IMR-90 (cell line): ENCODE measurements around the gene FADS2. TPM values are rescaled to one million over a fixed set of nuclear protein-coding genes. Genes with fewer than 3 reads are reported as not detected.

ENCODE experiments used
- ATAC-seq: fragments of 200-7000 bp; cut with Tn5 transposase; 2 replicates; pipeline ENCODE4 v1.9.1; 2020; ENCODE audit warnings: low read depth, mild to moderate bottlenecking, moderate library complexity
- BruUV-seq: library from RNA; stranded (reverse); fragments of 400-500 nt; replicated peaks from 2 replicates; lab custom pipeline; 2021; lab: Mats Ljungman, UMichigan
- CTCF ChIA-PET: fragments of 300-600 bp; formaldehyde crosslinking; extraction: SDS; loops from one replicate; lab custom pipeline; 2021; ENCODE audit warnings: antibody characterized with exemption; lab: Yijun Ruan, JAX
- POLR2A ChIA-PET: fragments of 300-600 bp; sonication (Branson Sonifier 250); formaldehyde crosslinking; loops from one replicate; lab custom pipeline; 2022; ENCODE audit warnings: antibody characterized with exemption; ENCODE audit not compliant: unreplicated experiment; lab: Charles Lee
- DNase-seq: peaks from one replicate; pipeline ENCODE4 v3.0.0; 2013
- H2AFZ ChIP-seq: replicated peaks from 2 replicates; pipeline ENCODE3; 2013; ENCODE audit warnings: low read length, mild to moderate bottlenecking; ENCODE audit not compliant: poor library complexity
- H2AK5ac ChIP-seq: 2 replicates; pipeline ENCODE4 v1.6.1; 2013; ENCODE audit warnings: low read depth, low read length, inconsistent platforms
- H2AK9ac ChIP-seq: replicated peaks from 2 replicates; pipeline ENCODE3; 2013; ENCODE audit warnings: mild to moderate bottlenecking, low read depth, low read length, moderate library complexity; ENCODE audit not compliant: poor library complexity
- H2BK120ac ChIP-seq: 2 replicates; pipeline ENCODE4 v1.6.1; 2013; ENCODE audit warnings: low read depth, low read length, inconsistent platforms
- H2BK15ac ChIP-seq: 3 replicates; pipeline ENCODE4 v1.6.1; 2013; ENCODE audit warnings: low read depth, low read length, inconsistent platforms
- H2BK20ac ChIP-seq: 2 replicates; pipeline ENCODE4 v1.6.1; 2013; ENCODE audit warnings: low read depth, mild to moderate bottlenecking, inconsistent platforms, low read length, moderate library complexity
- H2BK5ac ChIP-seq: 2 replicates; pipeline ENCODE4 v1.6.1; 2013; ENCODE audit warnings: mild to moderate bottlenecking, low read depth, low read length, inconsistent platforms; ENCODE audit not compliant: poor library complexity, severe bottlenecking
- H3K14ac ChIP-seq: replicated peaks from 2 replicates; pipeline ENCODE4 v1.6.1; 2013; ENCODE audit warnings: low read depth, low read length, inconsistent platforms
- H3K18ac ChIP-seq: 2 replicates; pipeline ENCODE4 v1.6.1; 2013; ENCODE audit warnings: low read depth, low read length, control low read depth
- H3K23ac ChIP-seq: 2 replicates; pipeline ENCODE4 v1.6.1; 2013; ENCODE audit warnings: low read depth, low read length, inconsistent platforms
- H3K27ac ChIP-seq: 2 replicates; pipeline ENCODE4 v1.5.1; 2013; ENCODE audit warnings: mild to moderate bottlenecking, control low read depth, low read length; ENCODE audit not compliant: insufficient read depth
- H3K27me3 ChIP-seq: 2 replicates; pipeline ENCODE4 v1.6.1; 2013; ENCODE audit warnings: low read length; ENCODE audit not compliant: control insufficient read depth, insufficient read depth
- H3K36me3 ChIP-seq: 2 replicates; pipeline ENCODE4 v1.6.1; 2013; ENCODE audit warnings: low read length, mixed read lengths; ENCODE audit not compliant: control insufficient read depth, insufficient read depth
- H3K4ac ChIP-seq: 2 replicates; pipeline ENCODE4 v1.6.1; 2013; ENCODE audit warnings: low read depth, low read length, inconsistent platforms
- H3K4me1 ChIP-seq: 2 replicates; pipeline ENCODE4 v1.6.1; 2013; ENCODE audit warnings: low read length, mixed read lengths; ENCODE audit not compliant: control insufficient read depth, insufficient read depth
- H3K4me2 ChIP-seq: 2 replicates; pipeline ENCODE4 v1.6.1; 2013; ENCODE audit warnings: low read depth, mild to moderate bottlenecking, control low read depth, low read length, moderate library complexity
- H3K4me3 ChIP-seq: 2 replicates; pipeline ENCODE4 v1.5.1; 2013; ENCODE audit warnings: low read depth, mild to moderate bottlenecking, control low read depth, low read length, moderate library complexity; ENCODE audit not compliant: insufficient read depth
- H3K56ac ChIP-seq: 2 replicates; pipeline ENCODE4 v1.6.1; 2013; ENCODE audit warnings: low read length, inconsistent platforms; ENCODE audit not compliant: insufficient read depth; ENCODE audit errors: extremely low read depth
- H3K79me1 ChIP-seq, 2 experiments: 2 replicates each; pipeline ENCODE4 v1.6.1; 2013; ENCODE audit warnings: low read length in 2 of 2, inconsistent platforms in 1 of 2, low read depth in 1 of 2
- H3K9ac ChIP-seq: 2 replicates; pipeline ENCODE4 v1.6.1; 2013; ENCODE audit warnings: low read depth, low read length, control low read depth
- H3K9me1 ChIP-seq: 2 replicates; pipeline ENCODE4 v1.6.1; 2013; ENCODE audit warnings: low read length, inconsistent platforms; ENCODE audit not compliant: insufficient read depth
- H3K9me3 ChIP-seq: 2 replicates; pipeline ENCODE4 v1.6.1; 2013; ENCODE audit warnings: low read length; ENCODE audit not compliant: control insufficient read depth, insufficient read depth
- H4K20me1 ChIP-seq: 2 replicates; pipeline ENCODE4 v1.6.1; 2013; ENCODE audit warnings: low read length, inconsistent platforms; ENCODE audit not compliant: insufficient read depth
- H4K5ac ChIP-seq: 2 replicates; pipeline ENCODE4 v1.6.1; 2013; ENCODE audit warnings: mild to moderate bottlenecking, low read depth, low read length, control low read depth
- H4K8ac ChIP-seq, 2 experiments: 2 replicates each; pipeline ENCODE4 v1.6.1; 2013; ENCODE audit warnings: low read depth in 2 of 2, low read length in 2 of 2, control low read depth in 1 of 2, inconsistent platforms in 1 of 2
- H4K91ac ChIP-seq: 2 replicates; pipeline ENCODE4 v1.6.1; 2013; ENCODE audit warnings: low read depth, low read length, inconsistent platforms; ENCODE audit not compliant: insufficient read depth
- BHLHE40 ChIP-seq: fragments of 150-350 bp; IDR thresholded peaks from 2 replicates; pipeline ENCODE4 v1.6.1; 2016; ENCODE audit warnings: mild to moderate bottlenecking, low read depth, low read length
- CEBPB ChIP-seq: IDR thresholded peaks from 2 replicates; pipeline ENCODE4 v1.6.1; 2012; ENCODE audit warnings: low read depth, low read length, improper control_type of control experiment
- CHD1 ChIP-seq: IDR thresholded peaks from 2 replicates; pipeline ENCODE4 v1.6.1; 2012; ENCODE audit warnings: low read depth, low read length, improper control_type of control experiment
- FOS ChIP-seq: fragments of 150-350 bp; IDR thresholded peaks from 2 replicates; pipeline ENCODE4 v1.6.1; 2016; ENCODE audit warnings: low read depth, low read length
- MAFK ChIP-seq: IDR thresholded peaks from 2 replicates; pipeline ENCODE4 v1.6.1; 2012; ENCODE audit warnings: low read depth, low read length, improper control_type of control experiment
- MAZ ChIP-seq: IDR thresholded peaks from 2 replicates; pipeline ENCODE4 v1.6.1; 2012; ENCODE audit warnings: low read depth, mild to moderate bottlenecking, low read length, improper control_type of control experiment, moderate library complexity, borderline replicate concordance
- MXI1 ChIP-seq: IDR thresholded peaks from 2 replicates; pipeline ENCODE4 v1.6.1; 2012; ENCODE audit warnings: low read depth, mild to moderate bottlenecking, low read length, moderate library complexity, borderline replicate concordance
- NFE2L2 ChIP-seq: fragments of 150-350 bp; IDR thresholded peaks from 2 replicates; pipeline ENCODE4 v1.6.1; 2016; ENCODE audit warnings: low read depth, mild to moderate bottlenecking, low read length
- POLR2A ChIP-seq: IDR thresholded peaks from 2 replicates; pipeline ENCODE4 v1.6.1; 2012; ENCODE audit warnings: mild to moderate bottlenecking, low read depth, low read length
- RAD21 ChIP-seq: IDR thresholded peaks from 2 replicates; pipeline ENCODE4 v1.6.1; 2012; ENCODE audit warnings: low read length, improper control_type of control experiment
- RCOR1 ChIP-seq: IDR thresholded peaks from 2 replicates; pipeline ENCODE4 v1.6.1; 2012; ENCODE audit warnings: mild to moderate bottlenecking, low read length, improper control_type of control experiment; ENCODE audit not compliant: insufficient replicate concordance
- SMC3 ChIP-seq: fragments of 150-350 bp; IDR thresholded peaks from 2 replicates; pipeline ENCODE4 v1.6.1; 2016; ENCODE audit warnings: low read depth, mild to moderate bottlenecking, antibody characterized with exemption, low read length, moderate library complexity
- WGBS, 2 experiments: methylation state at CpG; one replicate each; pipeline versions ENCODE4 v1.1.5 to v1.1.7; 2013; ENCODE audit warnings: missing lambda C conversion rate in 2 of 2; ENCODE audit not compliant: insufficient read length in 1 of 2; ENCODE audit errors: extremely low coverage in 2 of 2; 5-methylcytosine and 5-hydroxymethylcytosine counted together
- dilution Hi-C: fragments of 300-500 bp; cut with HindIII; formaldehyde crosslinking; loops from one replicate; pipeline ENCODE4 v1.14.3; 2018; ENCODE audit warnings: low sequenced_read_pairs; ENCODE audit not compliant: unreplicated experiment
- in situ Hi-C: fragments of 300-500 bp; cut with MboI; formaldehyde crosslinking; loops from 3 replicates; pipeline ENCODE4 v1.14.3; 2019; ENCODE audit warnings: low sequenced_read_pairs, inconsistent platforms, mixed read lengths
- intact Hi-C: fragments of 100-400 bp; cut with micrococcal nuclease; formaldehyde crosslinking; loops from 2 replicates; pipeline ENCODE4 v1.10.0; 2022
- polyA plus RNA-seq, 3 experiments: library from polyadenylated mRNA; depleted of rRNA; stranded (reverse); fragments of >200 nt; gene quantifications; 2 replicates each; pipeline ENCODE4 v1.2.3, GENCODE V29; 2012; ENCODE audit warnings: low replicate concordance in 1 of 3
- total RNA-seq: library from RNA; depleted of rRNA; stranded (reverse); fragments of >200 nt; gene quantifications from 2 replicates; pipeline ENCODE4 v1.2.3, GENCODE V29; 2012
- TF ChIP-seq, protein P1 (sequence below): fragments of 150-350 bp; IDR thresholded peaks from 2 replicates; pipeline ENCODE4 v1.6.1; 2017; ENCODE audit warnings: mild to moderate bottlenecking, antibody characterized with exemption, low read length, low read depth

The FADS2 gene
- total and polyA plus RNA-seq, 2 of the 4 experiments (the other 2 are of a cell fraction) = 33.3 to 88.4 TPM

DNA sequence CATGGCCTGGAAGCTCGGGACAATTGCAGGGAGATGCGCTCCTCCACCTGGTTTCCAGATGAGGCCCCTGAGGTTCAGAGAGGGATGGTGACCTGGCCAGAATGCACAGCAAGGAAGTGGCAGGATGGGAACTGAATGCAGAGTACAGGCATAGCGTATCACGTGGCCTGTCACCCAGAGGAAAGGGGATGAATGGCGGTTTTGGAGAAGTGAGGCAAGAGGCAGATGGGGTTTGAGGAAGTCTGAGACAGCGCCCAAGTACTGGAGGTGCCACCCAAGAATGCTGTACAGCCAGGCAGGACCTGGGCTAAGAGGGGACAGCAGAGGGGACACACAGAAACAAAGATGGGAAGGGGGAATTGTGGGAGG is 84.4 kb downstream of the FADS2 start (continued):
- TF ChIP-seq FOS (no peak), SMC3 (no peak), CEBPB (no peak), MAFK (no peak)

DNA sequence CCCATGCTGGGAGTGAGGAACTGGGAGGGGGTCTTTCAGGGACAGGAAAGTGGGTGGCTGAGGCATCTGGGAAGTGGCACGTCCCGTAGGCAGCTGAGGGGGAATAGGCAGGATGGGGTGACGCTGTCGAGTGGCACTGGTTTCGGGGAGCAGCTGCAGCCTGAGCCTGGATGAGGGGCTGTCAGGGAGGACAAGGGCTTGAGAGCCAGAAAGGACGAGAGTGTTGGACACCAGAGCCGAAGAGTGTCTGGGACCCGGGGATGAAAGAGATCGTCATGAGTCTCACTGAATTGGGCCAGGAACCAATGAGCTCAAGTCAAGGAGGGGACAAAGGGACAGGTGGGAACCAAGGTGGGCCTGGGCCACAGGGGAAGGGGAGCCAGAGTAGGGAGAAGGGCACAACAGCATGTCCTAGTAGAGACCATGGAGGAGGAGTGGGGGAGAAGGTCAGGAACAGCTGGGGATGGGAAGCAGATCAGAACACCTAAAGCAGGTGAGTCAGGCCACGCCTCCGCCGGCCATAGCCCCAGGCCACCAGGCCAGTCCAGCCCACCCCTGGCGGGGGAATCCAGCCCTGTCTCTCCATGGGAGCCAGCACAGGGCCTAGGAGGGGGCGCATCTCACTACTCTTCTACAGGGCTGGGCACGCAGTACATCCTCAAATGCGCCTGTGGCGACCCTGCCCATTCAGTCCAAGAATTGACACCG is 85.0 kb downstream of the FADS2 start:
- Histone ChIP-seq H3K27me3 (peaks cover 7% of the 10 kb centered on the region; the same call in 1 of the 2 replicates), H2BK5ac (no peak overlapping the region), H2AK5ac (no peak overlapping the region), H3K9me1 (0 out of 2 replicates have a peak, but pooled peaks cover 4% of the 10 kb centered on the region), H3K56ac (no peak overlapping the region), H3K79me1 (0 out of 4 replicates have a peak, but pooled peaks cover 0 to 3% of the 10 kb centered on the region in 2 experiments), H4K8ac (no peak overlapping the region), H3K4me3 (no peak overlapping the region), H4K91ac (no peak overlapping the region), H4K5ac (no peak overlapping the region), H3K14ac (no peak overlapping the region), H4K20me1 (peaks cover 3% of the 10 kb centered on the region; the same call in 1 of the 2 replicates), H3K27ac (no peak overlapping the region), H3K9me3 (no peaks in the 10 kb centered on the region), H2AK9ac (no peak overlapping the region), H2BK20ac (no peak overlapping the region), H3K4me2 (no peak overlapping the region), H3K4ac (no peak overlapping the region), H3K36me3 (no peaks in the 10 kb centered on the region), H2BK15ac (no peak overlapping the region), H3K9ac (no peak overlapping the region), H3K4me1 (no peaks in the 10 kb centered on the region; the same call in 1 of the 2 replicates), H3K23ac (no peak overlapping the region), H3K18ac (no peak overlapping the region), H2AFZ (no peak overlapping the region), H2BK120ac (no peak overlapping the region)
- DNase-seq = no peak
- BruUV-seq = no TSS peak
- in situ Hi-C loops = no loop called here
- POLR2A ChIA-PET = no interaction called here
- no peak for TF ChIP-seq CHD1
- no peak for TF ChIP-seq POLR2A
- TF ChIP-seq MAZ = no peak
- no peak for TF ChIP-seq BHLHE40
- TF ChIP-seq, protein P1, sequence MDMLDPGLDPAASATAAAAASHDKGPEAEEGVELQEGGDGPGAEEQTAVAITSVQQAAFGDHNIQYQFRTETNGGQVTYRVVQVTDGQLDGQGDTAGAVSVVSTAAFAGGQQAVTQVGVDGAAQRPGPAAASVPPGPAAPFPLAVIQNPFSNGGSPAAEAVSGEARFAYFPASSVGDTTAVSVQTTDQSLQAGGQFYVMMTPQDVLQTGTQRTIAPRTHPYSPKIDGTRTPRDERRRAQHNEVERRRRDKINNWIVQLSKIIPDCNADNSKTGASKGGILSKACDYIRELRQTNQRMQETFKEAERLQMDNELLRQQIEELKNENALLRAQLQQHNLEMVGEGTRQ = no peak
- TF ChIP-seq MXI1 = no peak
- TF ChIP-seq NFE2L2 = no peak
- TF ChIP-seq CEBPB = no peak
- no peak for TF ChIP-seq RAD21
- TF ChIP-seq RCOR1 = no peak
- TF ChIP-seq MAFK = no peak
- intact Hi-C loops = no loop called here
- CTCF ChIA-PET = interaction anchor here (0.5 kb wide), 1 partner anchor 42 kb away, joined by 3 read pairs; no protein-coding TSS in a partner anchor
- ATAC-seq = no peak
- dilution Hi-C loops = no loop called here
- 88% methylated on average over 14 of the region's 18 CpGs; no CpG with 5 or more reads in 1 of the 2 experiments for WGBS, 2 experiments
